GM12864 (cell line): ENCODE data around the gene KIF21B.
A peak's percentile ranks its signal among the peaks of the same experiment; 100 is the strongest.

ENCODE experiments used
- DNase-seq: peaks from one replicate; pipeline ENCODE4 v3.0.0-alpha.2; 2011; ENCODE audit warnings: low read depth
- H3K4me3 ChIP-seq: 2 replicates; pipeline ENCODE4 v1.5.1; 2011; ENCODE audit warnings: mild to moderate bottlenecking, low read depth, low read length, control low read depth
- TF ChIP-seq, protein P1 (sequence below): IDR thresholded peaks from 2 replicates; pipeline ENCODE4 v1.5.1; 2011; ENCODE audit warnings: low read depth, mild to moderate bottlenecking, moderate library complexity, low read length, control low read depth, inconsistent platforms; ENCODE audit errors: missing control alignments

The KIF21B gene

DNA sequence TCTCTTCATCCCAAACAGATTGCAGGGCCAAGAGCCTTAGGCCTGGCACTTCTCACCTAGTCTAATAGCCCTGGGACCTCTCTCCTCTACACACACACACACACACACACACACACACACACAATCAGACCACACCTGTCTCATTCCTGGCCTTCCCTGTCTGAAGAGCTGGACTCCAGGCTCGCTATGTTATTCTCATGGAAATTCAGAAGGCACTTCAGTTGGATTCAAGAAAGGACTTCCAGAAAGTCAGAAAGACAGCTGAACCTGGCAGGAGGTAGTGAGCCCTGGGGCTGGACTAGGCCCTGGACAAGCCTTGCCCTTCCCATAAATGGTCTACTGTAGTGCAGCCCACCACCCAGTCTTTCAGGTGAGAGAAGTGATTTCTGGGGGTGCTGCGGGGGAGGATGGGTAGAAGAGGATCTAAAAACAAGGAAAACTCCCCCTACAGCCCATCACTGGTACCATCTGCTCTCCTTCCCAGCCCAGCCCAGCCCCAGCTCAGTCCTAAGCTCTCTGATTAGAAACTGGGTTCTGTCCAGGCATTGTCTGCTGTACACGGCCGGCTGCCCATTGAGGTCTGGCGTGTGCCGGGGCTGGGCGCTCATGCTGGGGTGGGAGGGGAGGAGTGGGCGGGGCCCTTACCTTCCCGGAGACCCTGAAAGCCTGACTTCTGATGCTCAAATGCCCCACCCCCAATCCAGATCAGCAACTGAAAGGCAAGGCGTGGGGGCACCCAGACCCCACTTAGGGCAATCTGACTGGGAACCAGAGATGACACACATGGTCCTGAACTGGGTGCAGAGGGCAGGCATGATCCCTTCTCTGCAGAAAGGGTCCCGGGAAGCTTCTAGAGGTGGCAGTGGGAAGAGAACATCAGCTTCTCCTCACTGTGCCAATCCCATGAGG is 2.5 kb downstream of the KIF21B start:
- TF ChIP-seq, protein P1, sequence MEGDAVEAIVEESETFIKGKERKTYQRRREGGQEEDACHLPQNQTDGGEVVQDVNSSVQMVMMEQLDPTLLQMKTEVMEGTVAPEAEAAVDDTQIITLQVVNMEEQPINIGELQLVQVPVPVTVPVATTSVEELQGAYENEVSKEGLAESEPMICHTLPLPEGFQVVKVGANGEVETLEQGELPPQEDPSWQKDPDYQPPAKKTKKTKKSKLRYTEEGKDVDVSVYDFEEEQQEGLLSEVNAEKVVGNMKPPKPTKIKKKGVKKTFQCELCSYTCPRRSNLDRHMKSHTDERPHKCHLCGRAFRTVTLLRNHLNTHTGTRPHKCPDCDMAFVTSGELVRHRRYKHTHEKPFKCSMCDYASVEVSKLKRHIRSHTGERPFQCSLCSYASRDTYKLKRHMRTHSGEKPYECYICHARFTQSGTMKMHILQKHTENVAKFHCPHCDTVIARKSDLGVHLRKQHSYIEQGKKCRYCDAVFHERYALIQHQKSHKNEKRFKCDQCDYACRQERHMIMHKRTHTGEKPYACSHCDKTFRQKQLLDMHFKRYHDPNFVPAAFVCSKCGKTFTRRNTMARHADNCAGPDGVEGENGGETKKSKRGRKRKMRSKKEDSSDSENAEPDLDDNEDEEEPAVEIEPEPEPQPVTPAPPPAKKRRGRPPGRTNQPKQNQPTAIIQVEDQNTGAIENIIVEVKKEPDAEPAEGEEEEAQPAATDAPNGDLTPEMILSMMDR, result peak; percentile 60
- H3K4me3 ChIP-seq, result peak overlapping the region; percentile 65
- DNase-seq, result no peak

DNA sequence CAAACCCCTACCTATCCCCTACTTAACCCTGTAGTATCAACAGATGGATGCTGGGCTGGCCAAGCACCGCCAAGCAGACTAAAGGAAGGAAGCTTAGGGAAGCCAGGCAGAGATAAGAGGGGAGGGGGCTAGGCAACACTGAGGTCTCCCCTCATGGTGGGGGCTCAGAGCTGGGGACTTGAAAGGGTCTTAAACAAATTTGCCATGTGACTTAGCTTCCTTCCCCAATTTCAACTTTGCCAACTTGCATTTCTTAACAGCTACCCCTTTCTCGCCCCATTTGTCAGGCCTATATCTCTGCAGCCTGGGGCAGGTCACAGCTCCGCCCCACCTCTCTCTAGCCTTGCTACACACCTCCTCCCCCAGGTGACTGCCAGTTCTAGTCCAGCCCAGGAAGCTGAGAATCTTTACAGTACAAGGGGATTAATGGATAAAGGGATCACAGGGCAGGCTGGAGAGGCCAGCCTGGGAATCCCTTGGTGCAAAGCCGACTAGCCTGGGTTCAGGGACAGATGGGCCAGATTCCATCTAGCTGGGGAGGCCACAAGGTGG is 3.4 kb downstream of the KIF21B start:
- H3K4me3 ChIP-seq, result peak overlapping the region; percentile 9
- TF ChIP-seq, protein P1, result no peak
- no peak for DNase-seq

DNA sequence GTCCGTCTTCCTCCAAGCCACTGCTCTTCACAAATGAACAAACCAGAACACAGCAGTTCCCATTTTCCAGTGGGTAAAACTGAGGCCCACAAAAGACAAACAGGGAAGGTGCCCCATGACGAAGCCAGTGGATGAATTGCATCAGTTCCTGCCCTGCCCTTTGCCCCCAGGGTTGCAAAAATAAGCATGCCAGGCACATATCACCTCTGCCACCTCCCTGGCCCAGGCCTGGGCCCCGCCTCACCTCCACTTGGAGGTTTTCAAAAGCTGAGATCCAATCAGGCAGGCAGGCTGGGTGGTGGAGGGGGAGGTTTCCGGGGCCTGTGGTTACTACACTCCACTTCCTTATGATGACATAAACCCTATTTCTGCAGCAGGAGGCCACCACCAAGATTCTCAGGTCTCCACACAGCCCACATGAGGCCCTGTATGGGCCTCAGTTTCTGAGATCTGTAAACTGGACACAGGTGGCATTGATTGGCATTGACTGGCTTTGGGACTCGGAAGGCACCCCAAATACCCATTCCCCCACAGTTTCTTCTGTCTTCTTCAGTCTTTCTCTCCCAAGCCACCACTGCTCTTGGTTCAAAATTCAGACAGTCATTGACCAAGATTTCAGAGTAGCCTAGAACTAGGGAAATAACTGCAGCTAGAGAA is 4.1 kb downstream of the KIF21B start:
- no peak overlapping the region for H3K4me3 ChIP-seq

DNA sequence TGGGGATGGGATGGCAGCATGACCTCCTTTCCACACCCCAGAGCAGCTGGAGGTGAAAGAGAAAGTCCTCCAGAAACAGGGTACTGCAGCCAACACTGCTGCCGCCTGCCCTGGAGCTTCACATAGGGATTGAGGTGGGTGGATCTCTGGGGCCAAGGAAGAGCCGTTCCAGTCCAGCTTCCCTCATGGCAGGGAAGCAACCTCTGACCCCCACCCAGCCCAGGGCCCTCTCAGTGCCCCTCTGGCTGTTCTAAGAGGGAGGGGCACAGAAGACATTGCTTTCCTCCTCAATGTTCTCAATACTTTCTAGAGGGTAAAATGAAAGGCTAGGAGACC is 5.7 kb downstream of the KIF21B start:
- no peak for DNase-seq
- H3K4me3 ChIP-seq, result no peak overlapping the region
- TF ChIP-seq, protein P1, result no peak

More for the DNA sequence above, 4.1 kb downstream of the KIF21B start:
- DNase-seq, result peak; percentile 88
- TF ChIP-seq, protein P1, result no peak

DNA sequence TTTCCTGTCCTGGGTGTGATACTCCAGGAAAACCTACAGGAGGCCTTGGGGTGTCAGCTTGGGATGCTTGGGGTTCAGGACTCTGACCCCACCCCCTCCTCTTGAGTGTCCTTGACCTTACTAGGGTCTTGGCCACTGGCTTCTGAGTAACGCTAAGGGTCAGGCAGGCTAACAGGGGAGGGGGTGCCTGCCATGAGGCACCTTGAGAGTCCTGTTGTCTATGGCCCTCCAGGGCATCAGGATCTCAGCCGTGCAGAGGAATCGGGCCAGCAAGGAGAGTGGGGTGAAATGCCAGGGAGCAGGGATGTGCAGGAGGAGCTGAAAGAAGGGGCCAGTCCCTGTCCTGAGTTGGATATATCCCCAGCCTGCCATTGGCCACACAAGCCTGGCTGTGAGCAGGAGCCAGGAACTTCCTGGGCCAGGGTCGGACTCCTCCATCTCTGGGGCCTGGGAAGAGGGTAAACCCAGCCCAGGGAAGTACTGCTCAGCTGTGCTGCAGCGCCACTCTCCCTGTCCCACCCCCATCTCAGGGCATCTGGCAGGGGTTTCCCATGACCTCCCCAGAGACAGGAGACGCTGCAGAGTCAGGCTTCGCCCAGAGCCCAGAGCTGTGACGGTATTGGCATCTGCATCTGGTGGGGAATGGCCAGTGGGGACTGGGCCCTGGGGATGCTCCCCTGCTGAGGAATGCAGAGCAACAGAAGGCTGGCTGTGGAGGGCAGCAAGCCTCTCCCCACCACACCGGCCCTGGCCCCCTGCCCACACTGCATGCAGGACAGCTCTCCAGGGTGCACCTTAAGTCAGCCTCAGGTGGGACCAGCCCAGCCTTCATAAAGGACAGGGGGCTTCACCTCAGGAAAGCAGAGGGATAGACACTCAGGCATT is 6.3 kb downstream of the KIF21B start:
- DNase-seq, result no peak
- TF ChIP-seq, protein P1, result no peak
- no peak overlapping the region for H3K4me3 ChIP-seq

DNA sequence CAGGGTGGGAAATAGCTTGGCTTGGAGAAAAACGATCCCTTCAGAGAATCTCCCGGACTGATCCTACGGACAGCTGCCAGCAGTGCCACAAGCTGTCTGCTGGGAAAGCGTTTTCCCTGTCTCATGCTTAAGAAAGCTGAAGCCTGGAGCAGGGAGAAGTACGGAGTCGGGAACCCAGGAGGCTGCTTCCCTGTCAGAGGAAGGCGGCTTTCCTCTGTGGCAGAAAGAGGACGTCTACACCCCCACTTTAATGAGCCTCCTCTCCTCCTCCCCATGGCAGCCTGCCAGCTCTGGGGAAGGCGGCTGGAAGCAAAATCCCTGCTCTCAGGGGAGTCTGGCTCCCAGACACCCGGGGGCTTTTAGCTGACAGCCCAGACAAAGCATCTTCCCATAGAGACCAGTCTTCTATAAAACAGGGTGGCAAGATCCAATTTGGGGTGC is 7.3 kb downstream of the KIF21B start:
- no peak for DNase-seq
- TF ChIP-seq, protein P1, result no peak

More for the DNA sequence above, 7.3 kb downstream of the KIF21B start:
- H3K4me3 ChIP-seq, result no peak overlapping the region
